HFFc6 (cell line): ENCODE results near the gene POLR1C. TPM values are rescaled to one million over a fixed set of nuclear protein-coding genes. Genes with fewer than 3 reads are reported as not detected.
A peak's percentile ranks its signal among the peaks of the same experiment; 100 is the strongest.

Experiments used
- DNase-seq: peaks from one replicate; pipeline ENCODE4 v3.0.0-alpha.2; 2018
- H3K27ac Mint-ChIP-seq: 2 replicates; pipeline ENCODE4 v1.8.0; 2020; ENCODE audit warnings: mild to moderate bottlenecking, mixed read lengths
- H3K27me3 Mint-ChIP-seq: 2 replicates; pipeline ENCODE4 v1.8.0; 2021; ENCODE audit warnings: mild to moderate bottlenecking, moderate library complexity, mixed read lengths; ENCODE audit not compliant: insufficient read depth
- H3K36me3 Mint-ChIP-seq: 2 replicates; pipeline ENCODE4 v1.8.0; 2021; ENCODE audit warnings: low read depth, mixed read lengths
- H3K4me1 Mint-ChIP-seq: 2 replicates; pipeline ENCODE4 v1.8.0; 2020; ENCODE audit warnings: low read depth, mixed read lengths
- H3K4me3 Mint-ChIP-seq: 2 replicates; pipeline ENCODE4 v1.8.0; 2020; ENCODE audit warnings: mild to moderate bottlenecking, moderate library complexity, mixed read lengths
- H3K9me3 Mint-ChIP-seq: 2 replicates; pipeline ENCODE4 v1.8.0; 2020; ENCODE audit warnings: mild to moderate bottlenecking, mixed read lengths
- total RNA-seq, 6 experiments: library from RNA; stranded (reverse); fragmentation: NEBNext Ultra II Directional; extraction: Animal tissue kit (Norgen Biotek cat#: 25700); gene quantifications; 2 replicates in 1 of 6; 3 replicates in 5 of 6; pipeline ENCODE4 v1.2.3, GENCODE V29; 2021
- TF ChIP-seq, protein P1 (sequence below): fragments of 200-600 bp; sonication (generic); IDR thresholded peaks from 2 replicates; pipeline ENCODE4 v1.5.0; 2021; ENCODE audit warnings: antibody characterized with exemption, mild to moderate bottlenecking

Gene POLR1C
- total RNA-seq, 6 experiments from 2014 or later = 43.5 to 66.9 (median 53.8) TPM

GRCh38 chr6:43493833-43494232, 23.1 kb upstream of the POLR1C start:
- TF ChIP-seq, protein P1, sequence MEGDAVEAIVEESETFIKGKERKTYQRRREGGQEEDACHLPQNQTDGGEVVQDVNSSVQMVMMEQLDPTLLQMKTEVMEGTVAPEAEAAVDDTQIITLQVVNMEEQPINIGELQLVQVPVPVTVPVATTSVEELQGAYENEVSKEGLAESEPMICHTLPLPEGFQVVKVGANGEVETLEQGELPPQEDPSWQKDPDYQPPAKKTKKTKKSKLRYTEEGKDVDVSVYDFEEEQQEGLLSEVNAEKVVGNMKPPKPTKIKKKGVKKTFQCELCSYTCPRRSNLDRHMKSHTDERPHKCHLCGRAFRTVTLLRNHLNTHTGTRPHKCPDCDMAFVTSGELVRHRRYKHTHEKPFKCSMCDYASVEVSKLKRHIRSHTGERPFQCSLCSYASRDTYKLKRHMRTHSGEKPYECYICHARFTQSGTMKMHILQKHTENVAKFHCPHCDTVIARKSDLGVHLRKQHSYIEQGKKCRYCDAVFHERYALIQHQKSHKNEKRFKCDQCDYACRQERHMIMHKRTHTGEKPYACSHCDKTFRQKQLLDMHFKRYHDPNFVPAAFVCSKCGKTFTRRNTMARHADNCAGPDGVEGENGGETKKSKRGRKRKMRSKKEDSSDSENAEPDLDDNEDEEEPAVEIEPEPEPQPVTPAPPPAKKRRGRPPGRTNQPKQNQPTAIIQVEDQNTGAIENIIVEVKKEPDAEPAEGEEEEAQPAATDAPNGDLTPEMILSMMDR = no peak
- peak overlapping the region; percentile 44 for H3K4me3 Mint-ChIP-seq
- no peak for DNase-seq
- H3K36me3 Mint-ChIP-seq = peaks cover 9% of the 10 kb centered on the region; the same call in 1 of the 2 replicates
- no peaks in the 10 kb centered on the region; the same call in none of the 2 replicates for H3K27me3 Mint-ChIP-seq
- H3K27ac Mint-ChIP-seq = peak overlapping the region; percentile 45; the same call in 1 of the 2 replicates
- peaks cover 60% of the 10 kb centered on the region for H3K4me1 Mint-ChIP-seq
- no peaks in the 10 kb centered on the region for H3K9me3 Mint-ChIP-seq

- Mint-ChIP-seq H3K27me3 (no peaks in the 10 kb centered on the region; the same call in none of the 2 replicates), H3K27ac (peak overlapping the region; percentile 45; the same call in 1 of the 2 replicates), H3K36me3 (peaks cover 10% of the 10 kb centered on the region; the same call in 1 of the 2 replicates), H3K9me3 (no peaks in the 10 kb centered on the region), H3K4me3 (peak overlapping the region; percentile 44), H3K4me1 (peaks cover 60% of the 10 kb centered on the region)
- TF ChIP-seq, protein P1 = no peak
- no peak for DNase-seq
These were observed 22.6 kb upstream of the POLR1C start for GRCh38 chr6:43494321-43494720.

GRCh38 chr6:43494766-43495165, 22.1 kb upstream of the POLR1C start:
- TF ChIP-seq, protein P1 = no peak
- Mint-ChIP-seq H3K27ac (no peak overlapping the region; the same call in 1 of the 2 replicates), H3K4me3 (peak overlapping the region; percentile 71; the same call in 1 of the 2 replicates), H3K4me1 (peaks cover 60% of the 10 kb centered on the region), H3K36me3 (peaks cover 14% of the 10 kb centered on the region; the same call in 1 of the 2 replicates), H3K27me3 (no peaks in the 10 kb centered on the region; the same call in none of the 2 replicates), H3K9me3 (no peaks in the 10 kb centered on the region)
- no peak for DNase-seq

DNA sequence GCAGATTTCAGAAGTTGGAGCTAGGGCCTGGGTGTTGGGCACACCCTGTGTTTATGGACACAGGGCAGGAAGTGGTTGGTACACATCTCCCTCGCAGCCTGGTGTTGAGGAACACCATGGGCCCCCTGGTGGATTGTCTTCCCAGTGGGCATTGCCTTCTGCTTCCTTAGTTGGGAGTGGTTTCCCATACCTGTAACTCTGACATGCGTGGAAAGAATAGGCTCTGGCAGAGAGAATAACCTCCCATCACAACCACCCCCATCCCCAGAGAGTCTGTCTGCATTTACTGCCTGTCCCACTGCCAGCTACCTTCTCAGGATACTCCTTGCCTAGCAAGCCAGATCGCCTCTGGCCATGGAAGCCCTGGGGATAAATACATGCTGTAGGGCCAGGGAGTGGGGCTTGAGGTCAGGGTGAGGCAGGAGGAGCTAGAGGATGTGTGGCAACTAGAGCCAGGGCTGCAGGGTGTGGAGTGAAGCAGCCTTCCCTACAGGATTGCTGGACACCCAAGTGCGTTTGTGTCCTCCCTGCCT, 21.4 kb upstream of the POLR1C start:
- peaks cover 60% of the 10 kb centered on the region for H3K4me1 Mint-ChIP-seq
- peak overlapping the region; percentile 92 for H3K27ac Mint-ChIP-seq
- H3K27me3 Mint-ChIP-seq = no peaks in the 10 kb centered on the region; the same call in none of the 2 replicates
- TF ChIP-seq, protein P1 = peak; percentile 68
- H3K4me3 Mint-ChIP-seq = peak overlapping the region; percentile 71
- H3K36me3 Mint-ChIP-seq = peaks cover 14% of the 10 kb centered on the region; the same call in 1 of the 2 replicates
- peak; percentile 39 for DNase-seq
- no peaks in the 10 kb centered on the region for H3K9me3 Mint-ChIP-seq

DNA sequence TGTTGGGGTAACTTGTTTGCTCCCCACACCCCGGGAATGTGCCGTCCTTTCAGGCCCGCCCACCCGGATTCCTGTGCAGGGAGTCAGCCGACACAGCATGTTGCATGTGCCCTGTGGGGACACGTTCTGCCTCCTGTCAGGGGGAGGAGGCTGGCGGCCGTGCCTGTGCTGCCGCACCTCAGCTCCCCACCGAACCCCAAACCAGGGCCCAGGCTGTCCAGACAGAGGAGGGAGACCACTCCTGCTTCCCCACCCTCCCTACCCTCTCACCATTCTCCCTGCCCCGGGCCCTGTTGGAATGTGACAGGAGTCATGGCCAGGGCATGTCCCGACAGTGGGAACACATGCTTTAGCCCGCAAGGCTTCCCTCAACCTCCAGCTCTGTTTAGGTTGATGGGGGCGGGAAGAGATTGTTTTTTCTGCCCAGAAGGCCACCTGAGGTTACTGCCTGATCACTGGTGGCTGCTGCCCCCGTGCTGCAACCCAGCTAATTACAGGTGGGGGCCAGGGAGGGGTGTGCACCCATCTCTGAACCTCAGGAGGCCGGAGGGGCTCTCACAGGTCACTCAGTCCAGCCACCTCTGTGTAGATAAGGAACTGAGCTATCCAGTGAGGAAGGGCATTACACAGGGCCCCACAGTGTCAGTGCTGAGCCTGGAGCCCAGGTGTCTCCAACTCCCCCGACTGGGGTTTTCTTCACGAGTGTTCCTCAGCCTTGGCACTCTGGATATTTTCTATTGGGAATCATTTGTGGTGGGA, 20.3 kb upstream of the POLR1C start:
- peak; percentile 73 for DNase-seq
- H3K36me3 Mint-ChIP-seq = peaks cover 18% of the 10 kb centered on the region; the same call in 1 of the 2 replicates
- H3K27ac Mint-ChIP-seq = peak overlapping the region; percentile 92
- no peaks in the 10 kb centered on the region for H3K9me3 Mint-ChIP-seq
- no peaks in the 10 kb centered on the region; the same call in none of the 2 replicates for H3K27me3 Mint-ChIP-seq
- peak overlapping the region; percentile 71 for H3K4me3 Mint-ChIP-seq
- peaks cover 60% of the 10 kb centered on the region for H3K4me1 Mint-ChIP-seq
- TF ChIP-seq, protein P1 = peak; percentile 80
